Fibroblast of lung (primary cell): Measurements from ENCODE around the gene RTN4RL1. TPM values are rescaled to one million over a fixed set of nuclear protein-coding genes. Genes with fewer than 3 reads are reported as not detected.

Experiments
- DNase-seq, 2 donors: peaks; one replicate each; pipeline versions ENCODE4 v3.0.0 to v3.0.0-alpha.2; 2010; ENCODE audit warnings: low read depth in 2 of 2
- H2AFZ ChIP-seq: 2 replicates; pipeline ENCODE4 v1.5.1; 2012; ENCODE audit warnings: low read length, control low read depth, inconsistent platforms
- H3K27ac ChIP-seq: 2 replicates; pipeline ENCODE4 v1.5.1; 2011; ENCODE audit warnings: low read length, control low read depth; ENCODE audit not compliant: insufficient read depth
- H3K27me3 ChIP-seq: 2 replicates; pipeline ENCODE4 v1.5.1; 2011; ENCODE audit warnings: mild to moderate bottlenecking, low read length; ENCODE audit not compliant: control insufficient read depth, insufficient read depth
- H3K36me3 ChIP-seq: 2 replicates; pipeline ENCODE4 v1.5.1; 2011; ENCODE audit warnings: low read length; ENCODE audit not compliant: control insufficient read depth, insufficient read depth
- H3K4me1 ChIP-seq: 2 replicates; pipeline ENCODE4 v1.5.1; 2011; ENCODE audit warnings: low read length; ENCODE audit not compliant: control insufficient read depth, insufficient read depth; ENCODE audit errors: extremely low read depth
- H3K4me2 ChIP-seq: 2 replicates; pipeline ENCODE4 v1.5.1; 2011; ENCODE audit warnings: low read length, control low read depth; ENCODE audit not compliant: insufficient read depth; ENCODE audit errors: extremely low read depth
- H3K4me3 ChIP-seq, 4 experiments: fragments of 200-600 bp in 1 of 4; sonication (generic) in 1 of 4; replicated peaks in 1 of 4; 2 replicates each; pipeline ENCODE4 v1.5.1; 2011 to 2016; ENCODE audit warnings: low read length in 4 of 4, low read depth in 3 of 4, mild to moderate bottlenecking in 3 of 4, control low read depth in 2 of 4, inconsistent platforms in 1 of 4, mixed read lengths in 1 of 4; ENCODE audit not compliant: insufficient read depth in 1 of 4; ENCODE audit errors: control extremely low read depth in 1 of 4
- H3K79me2 ChIP-seq: 2 replicates; pipeline ENCODE4 v1.5.1; 2012; ENCODE audit warnings: mild to moderate bottlenecking, low read length, inconsistent platforms; ENCODE audit not compliant: control insufficient read depth, insufficient read depth
- H3K9ac ChIP-seq: 2 replicates; pipeline ENCODE4 v1.5.1; 2011; ENCODE audit warnings: mild to moderate bottlenecking, low read length, control low read depth; ENCODE audit not compliant: insufficient read depth
- H3K9me3 ChIP-seq: 2 replicates; pipeline ENCODE4 v1.5.1; 2012; ENCODE audit warnings: low read depth, low read length; ENCODE audit not compliant: control insufficient read depth, insufficient read depth
- H4K20me1 ChIP-seq: 2 replicates; pipeline ENCODE4 v1.5.1; 2011; ENCODE audit warnings: low read length; ENCODE audit not compliant: control insufficient read depth, insufficient read depth; ENCODE audit errors: extremely low read depth
- CTCF ChIP-seq, 2 donors: IDR thresholded peaks in 1 of 2; conservative IDR thresholded peaks in 1 of 2; 1 replicate in 1 of 2; 2 replicates in 1 of 2; pipeline ENCODE4 v1.5.1; 2011 to 2012; ENCODE audit warnings: low read length in 2 of 2, control low read depth in 1 of 2, inconsistent platforms in 1 of 2, low read depth in 1 of 2, mild to moderate bottlenecking in 1 of 2
- EZH2 ChIP-seq: IDR thresholded peaks from 2 replicates; pipeline ENCODE4 v1.5.1; 2012; ENCODE audit warnings: low read length, control low read depth, mild to moderate bottlenecking; ENCODE audit errors: missing control alignments
- polyA plus RNA-seq, 2 donors: library from polyadenylated mRNA; depleted of rRNA in 1 of 2; stranded (reverse) in 1 of 2; unstranded in 1 of 2; fragments of >200 nt; gene quantifications; 2 replicates each; pipeline ENCODE4 v1.2.1, GENCODE V29; 2011 to 2012; ENCODE audit warnings: missing spikeins in 1 of 2
- total RNA-seq: library from RNA; depleted of rRNA; stranded (reverse); fragments of >200 nt; gene quantifications from 2 replicates; pipeline ENCODE4 v1.2.1, GENCODE V29; 2014

RTN4RL1 gene
- total and polyA plus RNA-seq, 2 donors (not counting 1 experiment from before 2014, with no cell fraction given): 0.39 to 0.83 TPM

DNA sequence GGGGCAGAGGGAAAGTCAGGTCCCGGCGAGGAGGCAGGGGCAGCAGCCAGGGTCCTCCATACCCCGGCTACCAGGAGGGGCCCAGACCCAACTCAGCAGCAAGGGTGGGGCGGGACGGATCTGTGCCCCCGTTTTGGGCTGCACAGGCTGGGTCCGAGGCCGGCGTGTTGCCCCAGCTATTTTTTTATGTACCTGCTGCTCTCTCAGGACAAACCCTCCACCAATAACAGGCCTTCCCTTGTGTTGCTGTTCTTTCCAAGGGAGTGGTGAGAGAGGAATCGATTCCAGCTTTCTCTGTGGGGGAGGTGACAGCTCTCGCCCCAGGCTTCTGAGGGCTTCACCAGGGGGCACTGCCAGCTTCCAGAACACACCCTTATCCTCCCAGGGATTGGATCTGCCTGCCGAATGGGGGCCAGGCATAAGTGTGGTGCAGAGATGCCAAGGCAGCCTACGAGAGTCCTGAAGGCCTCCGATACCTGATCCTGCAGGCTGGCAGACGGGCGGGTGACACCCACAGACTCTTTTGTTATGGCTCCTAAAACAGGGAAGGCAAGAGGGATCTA lies 22.3 kb downstream of the RTN4RL1 start:
- no peak for TF ChIP-seq EZH2
- TF ChIP-seq CTCF (conservative IDR thresholded peaks at IDR 0.05 in 1 of 2, IDR thresholded peaks at IDR 0.05 in 1 of 2; ENCODE audit: low read depth in 1 of 2, low read length in 2 of 2): no peak
- H3K36me3 ChIP-seq: no peaks in the 10 kb centered on the region
- no peaks in the 10 kb centered on the region for H4K20me1 ChIP-seq
- H3K9ac ChIP-seq: no peak overlapping the region
- no peak overlapping the region for H3K27ac ChIP-seq
- no peak for DNase-seq
- no peaks in the 10 kb centered on the region for H3K9me3 ChIP-seq
- no peaks in the 10 kb centered on the region for H3K27me3 ChIP-seq
- H2AFZ ChIP-seq: no peak overlapping the region
- no peak overlapping the region for H3K4me3 ChIP-seq
- no peak overlapping the region for H3K4me2 ChIP-seq
- peaks cover 6% of the 10 kb centered on the region for H3K4me1 ChIP-seq
- H3K79me2 ChIP-seq: no peaks in the 10 kb centered on the region

- no peak for TF ChIP-seq CTCF (conservative IDR thresholded peaks at IDR 0.05 in 1 of 2, IDR thresholded peaks at IDR 0.05 in 1 of 2; ENCODE audit: low read depth in 1 of 2, low read length in 2 of 2)
- TF ChIP-seq EZH2: no peak
- H2AFZ ChIP-seq: peak overlapping the region; percentile 41
These were observed 25.4 kb downstream of the RTN4RL1 start for GRCh38 chr17:1999557-2000251.

DNA sequence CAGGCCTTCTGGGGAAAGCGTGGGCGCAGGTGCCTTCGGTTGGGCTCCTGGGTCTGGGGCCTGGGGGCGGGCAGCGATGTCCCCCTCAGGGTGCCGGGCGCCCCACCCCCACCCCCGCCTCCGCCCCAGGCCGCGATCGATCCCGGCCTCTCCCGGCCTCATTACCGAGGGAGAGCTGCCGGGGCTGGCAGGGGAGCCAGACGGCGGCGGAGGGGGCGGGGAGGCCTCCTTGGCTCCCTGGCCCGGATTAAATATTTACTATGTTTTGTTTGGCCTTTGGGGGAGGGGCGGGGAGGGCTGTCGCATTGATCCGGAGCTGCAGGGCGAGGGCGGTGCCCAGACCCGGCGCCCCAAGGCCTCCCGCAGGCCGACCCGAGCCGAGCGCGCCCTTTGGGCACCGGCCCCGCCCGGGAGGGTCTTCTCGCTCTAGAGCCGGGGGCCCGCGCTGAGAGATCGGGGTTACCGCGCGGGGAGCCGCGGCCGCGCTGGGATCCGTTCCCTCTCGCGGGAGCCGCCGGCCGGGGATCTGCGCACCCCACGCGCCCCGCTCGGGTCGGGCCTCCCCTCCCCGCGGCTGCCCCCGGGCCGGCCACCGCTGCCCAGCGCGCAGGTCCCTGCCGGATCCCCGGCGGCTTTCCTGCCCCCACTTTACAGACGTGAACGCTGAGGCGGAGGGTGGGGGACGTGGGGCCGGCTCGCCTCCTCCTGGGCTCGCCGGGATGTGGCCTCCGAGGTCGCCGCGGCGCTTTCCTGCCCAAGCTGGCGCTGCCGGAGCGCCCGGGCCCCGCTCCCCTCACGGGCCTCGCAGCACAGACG lies 27.0 kb downstream of the RTN4RL1 start:
- Histone ChIP-seq H4K20me1 (no peaks in the 10 kb centered on the region), H3K4me3 (peak overlapping the region in 2 of 4 experiments; percentile 14 to 42), H3K9me3 (no peaks in the 10 kb centered on the region), H3K27ac (no peak overlapping the region), H3K36me3 (no peaks in the 10 kb centered on the region), H2AFZ (no peak overlapping the region), H3K4me2 (peak overlapping the region; percentile 25), H3K9ac (peak overlapping the region; percentile 37), H3K27me3 (peaks cover 3% of the 10 kb centered on the region), H3K79me2 (no peaks in the 10 kb centered on the region), H3K4me1 (peaks cover 6% of the 10 kb centered on the region)
- no peak for DNase-seq
- no peak for TF ChIP-seq EZH2

More at GRCh38 chr17:1999557-2000251, 25.4 kb downstream of the RTN4RL1 start:
- peaks cover 6% of the 10 kb centered on the region for H3K4me1 ChIP-seq
- peak overlapping the region; percentile 16 for H3K9ac ChIP-seq
- no peaks in the 10 kb centered on the region for H3K79me2 ChIP-seq
- peak; percentile 34 to 42 for DNase-seq
- no peaks in the 10 kb centered on the region for H4K20me1 ChIP-seq
- H3K27ac ChIP-seq: no peak overlapping the region
- H3K9me3 ChIP-seq: no peaks in the 10 kb centered on the region
- H3K36me3 ChIP-seq: no peaks in the 10 kb centered on the region
- H3K4me3 ChIP-seq: no peak overlapping the region
- H3K27me3 ChIP-seq: peaks cover 3% of the 10 kb centered on the region
- H3K4me2 ChIP-seq: no peak overlapping the region
